Stimulated activated CD4-positive, alpha-beta T cell treated with anti-CD3 and anti-CD28 coated beads, Interleukin-2, amount 100 ng/mL, for 24 hours (primary cell): ENCODE data around the gene FARS2.

Source experiments
- DNase-seq, 2 donors: peaks; one replicate each; pipeline ENCODE4 v3.0.0-alpha.2; 2020

FARS2 gene

DNA sequence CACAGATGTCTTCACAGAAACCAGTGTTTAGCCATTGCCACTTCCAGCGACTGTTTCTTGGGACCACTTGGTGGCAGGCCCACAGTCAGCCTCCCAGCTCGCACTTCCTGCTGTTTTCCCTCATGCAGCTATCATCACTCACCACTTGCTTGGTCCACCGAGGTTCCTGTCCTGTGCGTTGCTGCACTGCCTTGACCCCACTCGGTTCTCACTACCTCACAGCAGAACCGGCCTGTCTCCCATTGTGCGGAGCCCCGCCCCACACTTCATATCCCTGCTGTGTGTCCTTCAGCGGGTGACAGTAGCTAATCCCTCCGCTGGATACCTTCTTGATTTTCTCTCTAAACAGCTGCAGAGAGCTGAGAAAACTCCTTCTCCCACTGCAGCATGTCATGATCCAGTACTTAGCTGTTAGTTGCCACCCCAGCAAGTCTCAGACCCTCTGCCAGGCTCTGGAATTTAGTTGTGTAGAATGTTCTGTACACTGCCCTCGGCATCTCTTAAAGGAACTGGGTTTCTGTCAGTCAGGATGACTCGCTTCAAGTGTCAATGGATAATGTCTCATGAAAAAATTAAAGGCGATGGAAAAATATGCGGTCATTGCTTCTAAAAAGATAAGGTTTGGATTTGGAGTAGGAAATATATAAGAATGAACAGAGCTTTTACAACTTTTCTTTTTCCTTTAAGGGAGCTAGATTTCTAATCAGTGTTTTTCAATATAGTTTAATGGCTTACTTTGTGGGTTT is 208.0 kb downstream of the FARS2 start:
- DNase-seq = no peak

DNA sequence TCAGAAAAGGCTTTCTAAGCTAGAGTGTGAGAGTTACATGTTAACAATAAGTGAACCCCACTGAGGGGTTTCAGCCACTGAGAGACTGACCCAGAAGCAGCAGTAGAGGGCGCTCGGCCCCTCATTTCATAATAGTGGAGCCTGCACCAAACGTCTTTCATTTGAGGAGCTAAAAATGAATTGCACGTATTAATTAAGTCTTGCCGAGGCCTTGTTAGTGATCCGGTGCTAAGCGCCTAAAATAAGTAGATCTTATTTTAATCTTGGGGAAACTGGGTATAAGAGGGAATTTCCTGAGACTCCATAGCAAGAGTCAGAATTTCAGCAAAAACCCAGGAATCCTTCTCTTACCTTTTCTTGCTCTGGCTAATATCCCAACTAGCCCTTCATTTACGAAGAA is 209.7 kb downstream of the FARS2 start:
- peak; percentile 59 to 63 for DNase-seq

DNA sequence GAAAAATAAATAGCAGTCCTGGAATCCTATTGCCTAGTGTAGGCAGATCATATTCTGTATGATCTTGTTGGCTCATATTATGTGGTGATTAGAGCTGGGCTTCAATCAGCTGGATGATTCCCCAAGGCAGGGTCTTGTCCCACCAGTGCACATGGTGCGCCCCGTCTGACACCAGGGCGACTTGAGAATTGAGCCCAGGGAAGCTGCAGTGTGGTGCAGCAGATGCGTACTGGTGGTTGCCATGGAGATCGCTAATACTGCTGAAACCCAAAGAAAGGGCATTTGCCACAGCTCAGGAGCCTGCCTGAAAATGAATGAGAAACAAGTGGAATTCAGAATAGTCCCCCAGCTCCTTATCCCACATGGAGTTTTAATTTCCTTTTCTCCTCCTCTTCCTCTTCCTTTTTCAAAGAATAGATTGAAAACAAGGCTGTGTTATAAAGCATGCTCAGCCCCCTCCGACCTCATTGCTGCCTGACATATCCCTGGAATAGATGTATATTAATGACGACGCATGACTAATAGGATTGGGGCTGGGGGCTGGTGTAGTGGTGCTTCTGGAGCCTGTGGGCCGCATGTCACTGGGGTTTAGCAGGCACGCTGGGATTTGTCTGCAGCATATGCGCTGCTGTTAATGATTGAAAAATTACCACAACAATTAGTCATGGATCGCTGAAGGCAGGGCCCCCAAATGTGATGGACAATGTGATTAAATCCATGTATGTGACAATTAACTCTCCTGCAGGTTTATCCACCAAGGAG is 210.5 kb downstream of the FARS2 start:
- DNase-seq = no peak

DNA sequence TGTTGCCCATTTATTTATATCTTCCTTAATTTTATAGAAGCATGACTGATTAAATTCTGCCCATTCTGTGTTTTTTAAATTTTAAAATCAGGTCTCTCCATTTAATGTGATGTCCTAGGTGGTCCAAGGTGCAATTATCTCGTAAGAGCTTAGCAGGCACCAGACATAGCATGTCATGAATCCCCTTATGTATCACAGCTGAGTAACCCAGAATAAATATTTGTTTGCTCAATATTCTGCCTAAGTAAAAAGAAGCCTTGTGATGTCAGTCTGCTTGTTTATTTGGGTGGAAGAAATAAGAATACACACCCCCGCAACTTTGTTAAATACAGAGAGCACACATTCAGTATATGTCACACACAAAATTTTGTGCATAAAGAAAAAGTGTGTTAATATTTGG is 211.3 kb downstream of the FARS2 start:
- no peak for DNase-seq

DNA sequence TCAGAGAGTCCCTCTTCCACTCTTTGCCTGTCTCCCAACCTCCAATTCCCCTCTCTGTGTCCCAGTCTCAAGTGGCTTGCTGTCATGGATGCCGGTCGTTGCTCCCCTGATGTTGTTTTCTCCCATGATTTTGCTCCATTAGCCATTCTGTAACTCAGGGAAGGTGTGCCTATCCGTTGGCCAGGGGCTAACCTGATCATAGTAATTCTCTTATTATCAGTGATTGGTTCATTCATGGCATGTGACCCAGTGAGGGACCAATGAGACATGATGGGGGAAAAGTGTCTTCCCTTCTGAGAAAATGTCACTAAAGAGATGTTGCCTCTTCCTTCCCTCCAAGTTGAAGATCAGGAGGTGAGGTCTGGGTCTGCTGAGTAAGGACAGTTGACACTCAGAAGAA is 214.5 kb downstream of the FARS2 start:
- no peak for DNase-seq

DNA sequence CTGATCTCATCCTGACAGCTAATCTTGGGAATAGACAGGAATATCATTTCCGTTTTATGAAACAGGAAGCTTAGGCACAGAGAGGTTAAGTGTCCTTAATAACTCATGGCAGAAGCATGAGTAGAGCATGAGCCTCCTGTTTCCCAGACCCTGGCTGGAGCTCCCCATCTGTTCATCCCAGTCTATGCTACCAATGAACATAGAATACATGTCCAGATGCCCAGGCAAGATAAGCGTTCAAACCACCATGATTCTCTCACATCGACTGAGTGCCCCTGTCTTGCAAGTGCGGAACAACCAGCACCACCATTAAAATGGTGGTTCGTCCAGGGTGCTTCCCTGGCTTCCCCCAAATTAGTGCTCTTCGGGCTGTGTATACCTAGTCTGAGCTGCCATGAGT is 217.1 kb downstream of the FARS2 start:
- DNase-seq = no peak

DNA sequence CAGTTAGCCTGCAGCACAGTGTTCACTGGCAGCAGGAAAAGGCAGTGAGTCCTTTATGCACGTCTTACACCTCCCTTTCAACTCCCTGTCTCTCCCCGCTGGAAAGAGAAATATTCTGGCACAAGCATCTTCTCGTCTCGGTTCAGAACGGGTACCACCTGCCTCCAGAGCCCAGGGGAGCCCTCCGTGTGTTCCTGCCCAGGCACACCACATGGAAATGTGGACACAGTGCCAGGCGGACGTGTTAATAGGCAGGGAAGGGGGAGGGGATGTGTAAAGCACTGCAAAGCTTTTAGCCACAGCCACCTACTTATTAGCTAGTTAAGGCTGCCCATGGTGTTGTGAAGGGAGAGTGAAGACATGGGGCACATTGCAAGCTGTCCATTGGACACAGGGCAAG is 219.7 kb downstream of the FARS2 start:
- no peak for DNase-seq

DNA sequence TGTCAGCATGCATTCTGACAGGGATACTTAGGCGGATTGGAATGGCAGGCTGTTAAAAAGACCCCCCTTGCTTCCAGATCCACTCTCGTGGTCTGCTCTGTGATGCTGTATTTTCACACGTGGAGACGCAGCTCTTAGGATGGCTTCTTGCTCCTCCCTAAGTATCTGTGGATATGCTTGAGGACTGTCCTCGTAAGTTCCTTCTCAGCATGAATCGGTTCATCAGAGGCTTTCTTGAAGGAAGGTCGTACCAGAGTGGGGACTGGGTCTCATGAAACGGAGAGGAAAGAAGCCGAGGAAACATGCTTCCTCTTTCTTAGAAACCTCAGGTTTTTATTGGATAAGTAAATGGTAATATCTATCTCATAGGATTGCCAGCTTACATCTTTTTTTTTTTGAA is 220.4 kb downstream of the FARS2 start:
- no peak for DNase-seq

DNA sequence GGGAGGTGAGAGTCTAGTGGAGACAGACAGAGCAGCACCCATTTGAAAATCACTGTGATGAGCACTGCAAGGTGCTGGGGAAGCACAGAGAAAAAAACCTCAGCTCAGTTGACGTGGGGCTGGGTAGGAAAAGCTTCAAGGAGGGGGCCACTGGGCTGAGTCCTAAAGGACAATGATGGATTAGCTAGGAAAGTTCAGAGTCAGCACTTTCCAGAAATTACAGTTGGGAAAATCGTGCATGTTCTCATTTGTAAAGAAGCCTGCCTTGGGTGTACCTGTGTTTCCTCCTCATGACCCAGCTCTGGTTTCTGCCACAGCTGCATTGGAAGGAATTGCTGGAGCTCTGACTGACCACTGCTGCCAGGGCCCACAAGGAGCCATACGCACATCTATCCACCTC is 221.3 kb downstream of the FARS2 start:
- DNase-seq = no peak

DNA sequence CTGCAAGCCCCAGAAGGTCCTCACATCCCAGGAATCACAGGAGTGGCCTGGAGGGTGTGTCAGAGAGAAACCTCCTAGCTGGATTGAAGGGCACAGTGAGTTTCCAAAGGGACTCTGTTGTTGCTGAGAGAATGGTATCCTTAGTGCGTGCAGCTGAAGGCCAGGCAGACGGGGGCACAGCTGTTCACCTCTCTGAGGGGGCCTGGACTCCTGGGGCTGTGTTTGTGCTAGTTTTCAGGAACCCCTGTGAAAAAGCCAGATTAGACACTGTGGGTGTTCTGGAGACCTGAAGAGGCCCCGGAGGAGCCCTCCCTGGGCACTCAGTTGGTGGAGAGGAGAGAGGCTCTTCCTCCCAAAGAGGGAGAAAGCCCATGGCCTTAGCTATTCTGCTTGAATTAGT is 223.4 kb downstream of the FARS2 start:
- no peak for DNase-seq

DNA sequence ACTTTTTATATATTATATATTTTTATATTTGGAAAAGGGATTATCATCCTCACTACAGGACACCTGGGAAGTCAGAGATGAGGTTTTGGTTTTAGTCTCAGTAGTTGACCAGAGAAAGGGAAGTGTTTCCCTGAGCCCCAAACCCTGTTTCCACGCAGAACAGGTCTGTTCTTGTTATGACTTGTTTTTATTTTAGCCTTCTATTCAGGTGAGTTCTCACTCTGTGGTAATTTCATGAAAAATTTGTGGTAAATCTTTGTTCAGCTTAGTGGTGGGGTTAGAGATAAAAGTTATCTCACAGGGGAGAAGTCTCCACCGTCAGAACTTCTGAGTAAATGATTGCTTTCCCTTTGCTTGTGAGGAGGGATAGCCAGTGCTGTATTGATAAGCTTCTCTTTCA is 224.9 kb downstream of the FARS2 start:
- no peak for DNase-seq

DNA sequence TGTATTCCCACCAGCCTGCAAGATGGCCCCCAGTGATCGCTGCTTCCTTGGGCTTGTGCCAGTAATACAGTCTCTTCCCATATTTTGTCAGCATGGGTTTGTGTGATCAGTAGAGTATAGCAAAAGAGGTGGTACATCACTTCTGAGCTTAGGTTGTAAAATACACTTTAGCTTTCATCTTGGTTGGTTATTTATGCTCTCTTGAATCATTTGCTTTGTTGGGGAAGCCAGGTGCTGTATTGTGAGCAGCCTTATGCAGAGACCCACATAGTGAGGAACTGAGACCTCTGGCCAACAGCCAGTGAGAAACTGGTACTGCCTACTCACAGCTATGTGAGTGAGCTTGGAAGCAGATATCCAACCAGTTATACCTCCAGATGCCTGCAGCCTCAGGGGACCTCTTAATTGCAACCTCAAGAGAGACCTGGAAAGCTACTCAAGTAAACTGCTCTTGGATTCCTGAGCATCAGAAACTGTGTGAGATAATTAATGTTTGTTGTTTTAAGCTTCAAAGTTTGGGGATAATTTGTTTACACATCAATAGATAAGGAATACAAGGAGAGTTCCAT is 229.3 kb downstream of the FARS2 start:
- no peak for DNase-seq

DNA sequence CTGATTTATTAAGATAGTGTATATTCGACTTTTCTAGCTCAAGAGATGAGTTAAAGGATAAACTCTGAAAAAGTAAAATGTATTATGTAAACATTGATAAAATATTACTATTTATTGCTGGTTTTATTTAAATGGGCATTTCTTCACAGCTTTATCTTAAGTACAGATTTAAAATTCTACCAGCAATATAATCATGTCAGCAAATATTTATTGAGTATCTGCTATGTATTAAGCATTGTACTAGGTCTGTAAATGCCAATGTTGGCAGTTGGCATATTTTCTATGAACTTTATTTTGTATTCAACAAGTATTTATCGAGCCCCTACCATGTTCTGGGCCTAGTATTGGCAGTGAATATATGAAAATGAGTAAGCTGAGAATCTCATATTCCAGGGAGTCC is 231.0 kb downstream of the FARS2 start:
- no peak for DNase-seq

DNA sequence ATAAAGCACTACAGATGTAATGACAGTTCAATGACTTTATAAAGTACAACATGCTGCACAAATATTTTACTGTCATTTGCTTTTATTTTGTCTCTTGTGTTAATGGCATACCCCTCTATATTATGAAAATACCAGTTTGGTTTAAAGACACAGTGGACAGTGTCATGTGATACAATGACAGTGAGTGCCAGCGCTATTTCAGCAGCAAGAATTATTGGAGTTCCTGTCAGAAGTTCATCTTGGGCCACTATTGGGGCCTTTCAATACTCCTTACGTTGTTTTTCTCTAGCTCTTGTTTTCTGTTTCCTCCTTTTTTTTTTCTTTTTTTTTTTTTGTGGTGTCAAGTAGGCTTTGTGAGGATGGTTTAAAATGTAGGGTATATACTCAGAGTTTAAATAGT is 232.5 kb downstream of the FARS2 start:
- no peak for DNase-seq

DNA sequence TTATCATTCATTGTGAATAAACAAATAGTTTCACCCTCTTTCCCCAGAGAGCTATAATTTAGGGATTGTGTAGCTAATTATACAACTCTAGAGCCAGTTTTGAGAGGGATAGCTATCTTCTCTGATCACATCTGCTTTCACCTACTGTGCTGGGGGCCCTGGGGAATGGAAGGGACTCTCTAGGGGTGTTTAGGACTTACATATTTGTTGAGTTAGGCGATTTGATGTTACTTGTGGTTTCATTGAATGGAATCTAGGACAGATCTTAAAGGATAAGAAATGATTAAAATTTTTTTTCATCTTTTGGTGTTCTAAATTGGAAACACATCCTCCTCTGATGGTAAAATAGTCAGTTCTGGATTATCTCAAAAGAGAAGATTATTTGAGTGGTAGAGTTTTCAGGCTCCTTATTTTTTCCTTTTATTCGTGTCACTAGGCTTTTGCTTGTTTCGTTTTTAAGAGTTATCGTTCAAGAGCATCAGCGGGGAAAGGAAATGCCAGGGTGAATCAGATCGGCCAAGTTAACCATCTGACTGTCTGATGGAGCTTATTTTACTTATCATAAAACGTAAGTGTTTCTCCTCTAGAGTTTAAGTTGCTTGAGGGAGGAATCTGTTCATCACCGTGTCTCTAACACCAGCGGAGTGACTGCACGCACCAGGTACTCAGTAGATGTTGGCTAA is 236.7 kb downstream of the FARS2 start:
- DNase-seq = no peak

DNA sequence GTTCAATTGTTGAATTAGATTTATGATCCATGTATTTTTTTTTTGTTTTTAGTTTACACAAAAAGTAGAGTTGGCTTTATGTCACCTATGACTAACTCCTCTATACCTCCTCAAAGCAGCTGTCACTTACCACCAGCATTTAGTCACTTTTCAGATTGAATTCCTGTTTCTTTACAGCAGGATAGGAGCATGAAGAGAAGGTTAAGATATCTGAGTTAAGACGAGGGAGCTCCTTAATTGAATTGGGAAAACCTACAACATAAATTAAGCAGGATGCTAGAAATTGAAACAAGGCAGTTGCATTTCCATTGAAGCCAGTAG is 237.2 kb downstream of the FARS2 start:
- DNase-seq = no peak

DNA sequence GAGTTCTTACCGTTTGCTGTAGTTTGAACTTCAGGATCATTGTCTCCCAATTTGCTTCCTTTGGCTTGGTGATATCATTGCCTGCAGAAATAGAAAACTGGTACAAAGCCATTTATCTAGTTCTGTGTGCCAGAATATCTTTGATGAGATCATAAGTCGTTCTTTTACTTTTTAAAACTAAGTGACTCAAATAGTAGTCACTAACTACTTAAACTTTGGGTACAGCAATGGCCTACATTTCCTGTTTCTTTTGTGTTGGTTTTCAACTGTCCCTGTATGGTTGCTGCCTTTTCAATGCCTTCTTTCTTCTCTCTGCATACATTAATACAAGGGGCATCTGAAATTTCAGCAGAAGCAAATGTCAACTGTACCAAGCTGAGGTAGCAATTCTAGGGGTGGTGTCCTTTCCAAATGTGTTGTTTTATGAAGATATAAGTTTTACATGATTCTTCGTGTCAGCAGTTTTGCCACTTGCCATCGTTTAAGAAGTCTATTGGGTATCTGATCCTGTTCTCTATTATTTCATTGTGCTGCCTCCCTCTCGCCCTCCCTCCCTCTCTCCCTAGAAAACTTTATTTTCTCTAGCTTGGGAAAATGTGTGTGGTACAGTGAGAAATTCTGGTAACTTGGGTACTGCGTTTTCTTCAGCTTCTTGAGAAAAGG is 238.5 kb downstream of the FARS2 start:
- DNase-seq = no peak

DNA sequence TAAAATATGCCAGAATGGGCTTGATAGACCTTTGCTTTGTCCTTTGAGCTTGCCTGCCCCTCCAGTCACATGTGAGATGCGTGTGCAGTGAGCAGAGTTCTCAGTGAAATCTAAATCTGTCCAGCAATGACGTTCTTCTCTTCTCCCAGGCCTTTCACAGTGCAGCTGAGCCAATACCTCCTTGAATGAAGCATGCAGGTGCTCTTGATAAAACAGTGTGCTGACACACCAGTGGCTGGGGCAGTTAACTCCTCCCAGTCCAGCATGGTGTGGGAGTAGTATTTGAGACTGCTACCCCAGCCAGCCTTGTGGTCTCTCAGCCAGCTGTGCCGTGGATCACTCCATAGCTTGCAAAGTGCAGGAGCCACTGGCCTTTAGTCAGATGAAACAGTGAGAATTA is 240.5 kb downstream of the FARS2 start:
- no peak for DNase-seq

DNA sequence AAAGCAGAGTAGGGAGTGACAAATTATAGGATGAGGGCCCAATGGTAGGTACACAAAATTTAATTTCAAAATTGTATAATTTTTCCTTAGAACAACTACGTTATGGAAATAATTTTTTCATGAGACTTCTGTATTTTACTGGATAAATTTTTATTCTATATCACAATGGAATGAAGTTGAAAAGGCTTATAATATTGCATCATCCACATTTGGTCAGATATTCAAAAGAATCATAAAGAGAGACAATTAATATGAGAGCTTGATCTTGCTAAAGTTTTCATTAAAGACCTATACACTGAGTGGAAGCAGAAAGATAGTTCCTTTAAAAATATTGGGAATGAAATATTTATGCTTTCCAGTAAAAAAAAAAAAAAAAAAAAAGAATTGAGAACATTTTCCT is 242.8 kb downstream of the FARS2 start:
- DNase-seq = no peak

DNA sequence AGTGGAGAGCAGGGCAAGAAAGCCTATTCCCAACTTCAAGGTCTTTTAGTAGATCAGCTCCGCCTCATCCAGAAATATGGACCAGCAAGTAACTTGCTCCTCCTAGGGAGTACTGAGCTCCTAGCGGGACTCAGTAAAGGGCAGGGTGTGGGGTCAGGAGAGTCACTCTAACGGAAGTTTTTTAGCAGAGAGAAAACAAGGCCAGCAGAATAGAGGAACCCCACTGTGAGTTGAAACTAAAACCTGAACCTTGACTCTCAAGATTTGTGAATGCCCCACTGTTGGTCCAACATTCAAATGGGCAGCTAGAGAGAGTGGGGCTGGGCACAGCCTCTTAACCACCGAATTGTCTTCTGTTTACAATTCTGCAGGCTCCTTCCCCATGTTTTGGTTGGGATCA is 244.8 kb downstream of the FARS2 start:
- no peak for DNase-seq

DNA sequence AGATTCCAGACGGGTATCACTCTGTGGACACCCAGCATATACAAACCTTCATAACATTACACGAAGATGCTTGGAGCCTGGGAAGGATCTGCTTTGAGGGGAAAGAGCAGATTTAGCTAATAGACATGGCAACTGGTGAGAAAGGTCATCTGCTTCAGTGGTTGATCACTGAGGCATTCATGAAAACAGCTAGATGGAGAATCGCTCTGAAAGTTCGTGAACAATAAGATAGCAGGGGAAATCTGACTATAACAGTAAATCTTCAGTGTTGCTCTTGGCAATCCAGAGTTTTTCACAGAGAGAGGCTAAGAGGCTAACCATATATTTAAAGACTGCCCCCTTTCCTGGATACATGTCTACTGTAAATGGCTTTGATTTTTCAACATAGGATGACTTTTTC is 245.3 kb downstream of the FARS2 start:
- no peak for DNase-seq

DNA sequence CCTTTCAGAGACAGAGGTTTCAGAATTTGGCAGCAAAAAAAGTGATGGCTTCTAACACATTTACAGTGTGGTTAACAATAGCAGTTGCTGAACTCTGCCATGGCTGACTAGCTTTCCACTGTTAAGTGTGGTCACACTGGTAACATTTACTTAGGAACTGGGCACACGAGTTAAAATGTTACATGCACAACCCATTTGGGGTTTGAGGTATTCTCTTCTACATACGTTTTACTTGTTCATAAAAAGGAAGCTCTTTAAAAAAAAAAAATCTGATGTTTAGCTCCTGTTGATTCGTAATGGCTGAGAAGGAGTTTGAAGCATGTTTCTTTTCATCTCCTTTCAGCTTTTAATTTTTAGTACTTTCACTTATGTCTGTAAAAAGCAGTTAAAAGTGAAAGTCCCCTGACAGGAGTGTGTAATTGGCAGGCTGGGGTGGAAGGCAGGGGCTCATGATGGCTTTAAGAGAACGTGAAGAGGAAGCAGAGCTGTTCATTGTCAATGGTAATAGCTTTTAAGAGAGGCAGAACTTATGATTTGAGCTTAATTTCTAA is 245.9 kb downstream of the FARS2 start:
- DNase-seq = no peak

DNA sequence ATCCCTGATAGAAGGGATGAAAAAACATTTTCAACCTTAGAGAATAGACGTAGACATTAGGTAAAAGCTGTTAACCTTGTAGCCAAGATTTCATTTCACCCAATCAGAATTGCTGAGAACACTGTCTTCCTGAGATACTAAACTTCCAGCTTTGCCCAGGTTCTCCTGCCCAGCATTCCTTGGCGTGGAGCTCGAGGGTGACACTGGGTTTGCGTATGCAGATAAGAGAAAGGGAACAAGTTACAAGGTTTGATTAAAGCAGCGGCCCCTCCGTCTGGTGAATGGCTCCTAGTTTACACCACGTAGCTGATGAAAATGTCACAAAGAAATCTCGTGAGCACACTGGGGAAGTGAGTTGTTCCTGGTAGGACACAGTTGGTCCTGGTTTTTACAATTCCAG is 247.8 kb downstream of the FARS2 start:
- DNase-seq = no peak
